B cell (primary cell): ENCODE measurements around the gene CNKSR2.

Source experiments
- EZH2 ChIP-seq: IDR thresholded peaks from 2 replicates; pipeline ENCODE4 v1.6.1; 2012; ENCODE audit warnings: borderline replicate concordance, low read depth, mild to moderate bottlenecking, moderate library complexity, low read length; ENCODE audit not compliant: insufficient read depth, poor library complexity, severe bottlenecking
- TF ChIP-seq, protein P1 (sequence below): fragments of 200-600 bp; IDR thresholded peaks from one replicate; pipeline ENCODE4 v1.8.0; 2022; ENCODE audit warnings: antibody characterized with exemption, mild to moderate bottlenecking

DNA sequence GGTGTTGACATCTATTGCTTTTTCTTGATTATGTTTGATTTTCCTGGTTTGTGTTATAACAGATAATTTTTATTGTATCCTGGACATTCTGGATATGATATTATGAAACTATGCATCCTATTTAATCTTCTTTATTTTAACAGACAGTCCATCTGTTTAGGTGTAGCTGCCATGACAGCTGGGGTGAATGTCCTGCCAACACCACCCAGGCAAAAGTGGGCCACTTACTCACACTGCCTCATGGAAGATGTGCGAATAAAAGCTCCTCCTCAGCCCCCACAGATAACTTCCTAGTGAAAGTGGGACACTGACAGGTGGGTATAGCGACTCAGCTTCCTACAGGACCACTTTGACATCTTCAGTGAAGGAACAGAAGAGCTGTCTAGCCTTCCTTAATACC is 18.4 kb upstream of the CNKSR2 start:
- TF ChIP-seq, protein P1, sequence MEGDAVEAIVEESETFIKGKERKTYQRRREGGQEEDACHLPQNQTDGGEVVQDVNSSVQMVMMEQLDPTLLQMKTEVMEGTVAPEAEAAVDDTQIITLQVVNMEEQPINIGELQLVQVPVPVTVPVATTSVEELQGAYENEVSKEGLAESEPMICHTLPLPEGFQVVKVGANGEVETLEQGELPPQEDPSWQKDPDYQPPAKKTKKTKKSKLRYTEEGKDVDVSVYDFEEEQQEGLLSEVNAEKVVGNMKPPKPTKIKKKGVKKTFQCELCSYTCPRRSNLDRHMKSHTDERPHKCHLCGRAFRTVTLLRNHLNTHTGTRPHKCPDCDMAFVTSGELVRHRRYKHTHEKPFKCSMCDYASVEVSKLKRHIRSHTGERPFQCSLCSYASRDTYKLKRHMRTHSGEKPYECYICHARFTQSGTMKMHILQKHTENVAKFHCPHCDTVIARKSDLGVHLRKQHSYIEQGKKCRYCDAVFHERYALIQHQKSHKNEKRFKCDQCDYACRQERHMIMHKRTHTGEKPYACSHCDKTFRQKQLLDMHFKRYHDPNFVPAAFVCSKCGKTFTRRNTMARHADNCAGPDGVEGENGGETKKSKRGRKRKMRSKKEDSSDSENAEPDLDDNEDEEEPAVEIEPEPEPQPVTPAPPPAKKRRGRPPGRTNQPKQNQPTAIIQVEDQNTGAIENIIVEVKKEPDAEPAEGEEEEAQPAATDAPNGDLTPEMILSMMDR, result no peak
- no peak for TF ChIP-seq EZH2
